LNCaP clone FGC (cell line): ENCODE measurements around the gene ELAPOR2.
"Not testable (repeated sequence)": the region's sequence is repeated elsewhere in the genome, so short reads cannot be mapped to it uniquely, and the experiment has no call there.

Experiments used
- DNase-seq: peaks from one replicate; pipeline ENCODE4 v3.0.0-alpha.2; 2011; ENCODE audit warnings: low read depth
- H3K4me3 ChIP-seq: 2 replicates; pipeline ENCODE4 v1.5.1; 2011; ENCODE audit warnings: mild to moderate bottlenecking, low read depth, low read length, control low read depth
- CTCF ChIP-seq: IDR thresholded peaks from 2 replicates; pipeline ENCODE4 v1.5.1; 2012; ENCODE audit warnings: mild to moderate bottlenecking; ENCODE audit not compliant: control insufficient read depth, insufficient read depth; ENCODE audit errors: extremely low read depth

ELAPOR2 gene

GRCh38 chr7:87059525-87060287 lies at the start of gene ELAPOR2:
TSS of gene ELAPOR2 (minus strand) at chr7:87059654. CDS start at chr7:87059513, 141 bp downstream.
- no peak for DNase-seq
- H3K4me3 ChIP-seq = peak within 1 kb of the TSS; percentile 59
- TF ChIP-seq CTCF = peak; percentile 46

- no peak for DNase-seq
- no peak overlapping the region for H3K4me3 ChIP-seq
- TF ChIP-seq CTCF = no peak
These were observed 48.7 kb upstream of the ELAPOR2 start for GRCh38 chr7:87107949-87108776.

GRCh38 chr7:87106974-87107612 lies 47.6 kb upstream of the ELAPOR2 start:
- no peak for DNase-seq
- no peak for TF ChIP-seq CTCF
- no peak overlapping the region for H3K4me3 ChIP-seq

- no peak overlapping the region for H3K4me3 ChIP-seq
- TF ChIP-seq CTCF = no peak
- DNase-seq = no peak
These were observed 45.9 kb upstream of the ELAPOR2 start for GRCh38 chr7:87105401-87105800.

- TF ChIP-seq CTCF = no peak
- no peak for DNase-seq
- no peak overlapping the region for H3K4me3 ChIP-seq
These were observed 40.9 kb upstream of the ELAPOR2 start for GRCh38 chr7:87100326-87100725.

GRCh38 chr7:87097375-87097774 lies 37.9 kb upstream of the ELAPOR2 start:
- H3K4me3 ChIP-seq, DNase-seq: not testable (repeated sequence)

GRCh38 chr7:87094322-87094721 lies 34.9 kb upstream of the ELAPOR2 start:
- TF ChIP-seq CTCF = no peak
- no peak for DNase-seq
- H3K4me3 ChIP-seq = no peak overlapping the region
